ENCODE results near the gene PSMB7.

Gene PSMB7

DNA sequence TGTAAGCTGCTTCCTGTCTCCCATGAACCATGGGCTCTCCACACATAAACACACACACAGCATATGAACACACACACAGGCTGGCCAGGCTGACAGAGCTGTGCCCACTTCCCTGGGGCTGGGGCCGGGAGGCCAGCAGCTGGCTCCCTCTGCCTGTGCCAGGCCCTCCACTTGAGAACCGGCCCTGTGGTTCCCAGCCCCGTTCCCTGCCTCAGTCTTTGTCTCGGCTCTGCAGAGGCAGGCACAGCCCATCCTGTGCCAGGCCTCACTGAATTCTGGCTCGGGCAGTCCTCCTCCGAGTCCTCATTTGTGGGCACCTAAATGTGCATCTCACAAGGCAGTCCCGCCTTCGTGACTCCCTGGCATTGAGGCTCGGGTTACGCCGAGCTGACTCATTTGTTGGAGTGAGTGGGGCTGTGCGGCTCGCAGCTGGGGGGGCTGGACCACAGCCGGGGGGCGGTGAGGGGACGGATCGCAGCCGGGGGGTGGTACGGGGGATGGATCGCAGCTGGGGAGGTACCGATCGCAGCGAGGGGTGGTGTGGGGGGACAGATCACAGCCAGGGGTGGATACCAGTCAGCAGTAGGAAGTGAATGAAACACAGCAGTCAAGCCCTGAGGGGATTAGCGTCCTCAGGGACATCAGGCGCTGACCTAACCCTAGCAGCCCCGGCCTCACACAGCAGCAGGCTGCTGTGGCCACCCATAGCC, 72.3 kb downstream of the PSMB7 start:
- Mint-ChIP-seq H3K4me1 (no peaks in the 10 kb centered on the region), H3K9me3 (no peaks in the 10 kb centered on the region), H3K4me3 (no peak overlapping the region), H3K27me3 (no peaks in the 10 kb centered on the region), H3K27ac (no peak overlapping the region)
- DNase-seq = no peak
- ATAC-seq = peak; percentile 13

GRCh38 chr9:124342402-124342775, 72.9 kb downstream of the PSMB7 start:
- peaks cover 0 to under 1% of the 10 kb centered on the region in 2 donors for H3K9me3 Mint-ChIP-seq
- no peak overlapping the region for H3K4me3 Mint-ChIP-seq
- H3K27ac Mint-ChIP-seq = no peak overlapping the region
- DNase-seq = no peak
- no peaks in the 10 kb centered on the region for H3K27me3 Mint-ChIP-seq
- no peak for ATAC-seq
- no peaks in the 10 kb centered on the region for H3K4me1 Mint-ChIP-seq

DNA sequence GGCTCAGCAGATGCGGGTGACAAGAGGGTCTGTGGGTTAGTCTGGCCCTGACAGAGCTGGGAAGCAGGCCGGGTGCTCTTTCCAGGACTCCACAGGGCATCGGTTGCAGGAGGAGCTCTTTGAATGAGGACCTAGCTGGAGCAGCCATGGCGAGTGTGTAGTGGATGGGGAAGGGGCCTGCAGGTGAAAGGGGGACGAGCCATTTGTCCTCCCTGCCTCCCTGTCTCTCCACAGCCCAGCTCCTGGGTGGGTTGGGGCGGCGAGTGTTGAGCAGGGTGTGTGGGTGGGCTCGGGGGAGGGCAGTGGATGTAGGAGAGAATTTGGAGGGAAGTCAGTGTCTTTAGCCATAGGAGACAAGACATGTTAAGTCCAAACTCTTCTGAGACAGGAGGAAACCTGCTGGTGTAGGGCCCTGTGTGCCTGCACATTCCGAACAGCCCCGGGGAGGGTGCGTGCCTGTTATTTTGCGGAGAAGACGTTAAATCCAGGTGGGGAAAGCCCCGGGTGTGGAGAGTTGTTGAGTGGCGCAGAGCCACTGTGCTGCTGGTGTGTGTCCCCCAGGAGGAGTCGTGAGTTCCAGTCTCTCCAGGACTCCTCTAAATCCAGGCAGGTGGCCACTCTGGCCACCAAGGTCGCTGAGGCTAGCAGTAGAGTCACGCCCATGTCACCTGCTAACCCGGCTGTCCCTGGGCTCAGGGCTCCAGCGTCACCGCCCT, 73.6 kb downstream of the PSMB7 start:
- DNase-seq (no peak), ATAC-seq (no peak)
- Mint-ChIP-seq H3K27me3 (no peaks in the 10 kb centered on the region), H3K4me1 (no peaks in the 10 kb centered on the region), H3K9me3 (peaks cover 0 to 5% of the 10 kb centered on the region in 2 donors), H3K4me3 (no peak overlapping the region), H3K27ac (no peak overlapping the region)

- H3K9me3 Mint-ChIP-seq = peaks cover 0 to 5% of the 10 kb centered on the region in 2 donors
- H3K4me3 Mint-ChIP-seq = no peak overlapping the region
- no peak for ATAC-seq
- H3K27ac Mint-ChIP-seq = peak overlapping the region in 1 of 2 donors; percentile 59
- H3K4me1 Mint-ChIP-seq = no peaks in the 10 kb centered on the region
- DNase-seq = no peak
- no peaks in the 10 kb centered on the region for H3K27me3 Mint-ChIP-seq
Measured at GRCh38 chr9:124340219-124341069, 74.8 kb downstream of the PSMB7 start.

DNA sequence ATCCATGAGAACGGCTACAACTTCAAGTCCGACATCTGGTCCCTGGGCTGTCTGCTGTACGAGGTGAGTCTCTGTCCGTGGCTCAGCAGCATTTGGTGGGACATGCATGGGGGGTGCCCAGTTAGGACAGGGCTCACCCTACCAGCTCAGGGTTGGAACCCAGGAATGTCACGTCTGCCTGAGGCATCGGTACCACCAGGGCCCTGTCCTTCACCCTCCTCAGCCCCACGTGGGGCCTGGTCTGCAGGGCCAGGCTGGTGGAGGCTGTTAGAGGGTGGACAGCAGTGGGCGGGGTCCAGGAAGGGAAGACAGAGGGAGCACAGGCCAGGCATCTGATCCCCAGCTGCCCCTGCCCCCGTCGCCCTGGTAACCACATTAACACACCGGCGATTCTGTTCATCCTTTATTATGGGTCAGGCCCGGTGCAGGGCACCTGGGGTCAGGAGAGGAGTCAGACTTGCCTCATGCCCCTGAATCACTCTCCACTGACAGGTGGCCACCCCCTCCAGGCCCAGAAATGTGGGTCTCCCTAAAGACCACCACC, 75.6 kb downstream of the PSMB7 start:
- peak overlapping the region in 1 of 2 donors; percentile 59 for H3K27ac Mint-ChIP-seq
- ATAC-seq (no peak), DNase-seq (no peak)
- peaks cover 0 to 5% of the 10 kb centered on the region in 2 donors for H3K9me3 Mint-ChIP-seq
- no peaks in the 10 kb centered on the region for H3K4me1 Mint-ChIP-seq
- no peaks in the 10 kb centered on the region for H3K27me3 Mint-ChIP-seq
- no peak overlapping the region for H3K4me3 Mint-ChIP-seq

- no peak for DNase-seq
- ATAC-seq = no peak
- no peaks in the 10 kb centered on the region for H3K27me3 Mint-ChIP-seq
- H3K4me3 Mint-ChIP-seq = no peak overlapping the region
- H3K9me3 Mint-ChIP-seq = peaks cover 0 to 5% of the 10 kb centered on the region in 2 donors
- H3K4me1 Mint-ChIP-seq = no peaks in the 10 kb centered on the region
- H3K27ac Mint-ChIP-seq = no peak overlapping the region
Measured at GRCh38 chr9:124337562-124337961, 77.7 kb downstream of the PSMB7 start.

DNA sequence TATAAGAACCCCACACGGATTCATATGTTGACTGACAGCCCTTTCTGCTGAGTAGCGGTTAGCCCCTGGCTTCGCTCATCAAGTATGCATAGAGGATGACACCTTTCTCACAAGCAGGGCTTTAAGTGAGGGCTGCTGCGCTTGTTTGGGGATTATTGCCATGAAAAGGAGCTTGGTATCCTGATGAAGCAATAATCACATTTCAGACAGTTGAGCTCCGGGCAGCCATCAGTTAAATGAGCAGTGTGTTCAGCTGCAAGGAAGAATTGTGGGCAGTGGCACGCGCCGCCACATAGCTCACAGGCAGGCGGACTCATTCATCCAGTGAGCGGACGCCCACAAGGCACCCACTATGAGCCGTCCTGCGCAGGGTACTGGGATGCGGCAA, 79.9 kb downstream of the PSMB7 start:
- DNase-seq (no peak), ATAC-seq (no peak)
- Mint-ChIP-seq H3K4me3 (no peak overlapping the region), H3K9me3 (peaks cover 0 to 5% of the 10 kb centered on the region in 2 donors), H3K4me1 (no peaks in the 10 kb centered on the region), H3K27ac (no peak overlapping the region), H3K27me3 (no peaks in the 10 kb centered on the region)

- Mint-ChIP-seq H3K9me3 (peaks cover 0 to 5% of the 10 kb centered on the region in 2 donors), H3K4me1 (no peaks in the 10 kb centered on the region), H3K27ac (no peak overlapping the region), H3K4me3 (no peak overlapping the region), H3K27me3 (no peaks in the 10 kb centered on the region)
- DNase-seq (no peak), ATAC-seq (no peak)
Measured at GRCh38 chr9:124334568-124335319, 80.5 kb downstream of the PSMB7 start.

DNA sequence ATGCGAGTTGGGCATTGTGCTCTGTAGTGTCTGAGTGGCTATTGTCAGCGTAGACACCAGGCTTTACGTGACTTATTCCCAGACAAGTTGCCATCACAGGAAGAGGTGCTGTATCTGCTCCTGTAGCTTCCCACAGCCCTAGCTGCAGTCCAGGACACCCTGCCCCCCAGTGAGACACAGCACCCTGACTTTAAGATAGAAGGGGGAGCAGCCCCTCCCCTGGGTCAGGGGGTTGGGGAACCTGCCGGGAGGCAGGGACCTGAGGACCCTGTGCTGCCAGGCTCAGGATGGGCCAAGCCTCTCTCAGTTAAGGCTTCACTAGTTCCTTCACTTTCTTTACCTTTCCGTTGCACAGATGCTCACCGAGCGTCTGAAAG, 82.1 kb downstream of the PSMB7 start:
- no peak overlapping the region for H3K4me3 Mint-ChIP-seq
- H3K27me3 Mint-ChIP-seq = no peaks in the 10 kb centered on the region
- no peak for ATAC-seq
- H3K9me3 Mint-ChIP-seq = peaks cover 0 to 5% of the 10 kb centered on the region in 2 donors
- H3K27ac Mint-ChIP-seq = peak overlapping the region in 1 of 2 donors; percentile 46
- no peak for DNase-seq
- H3K4me1 Mint-ChIP-seq = no peaks in the 10 kb centered on the region

GRCh38 chr9:124332361-124333202, 82.7 kb downstream of the PSMB7 start:
- Mint-ChIP-seq H3K4me3 (no peak overlapping the region), H3K27ac (peak overlapping the region in 1 of 2 donors; percentile 46)
- ATAC-seq = no peak

DNA sequence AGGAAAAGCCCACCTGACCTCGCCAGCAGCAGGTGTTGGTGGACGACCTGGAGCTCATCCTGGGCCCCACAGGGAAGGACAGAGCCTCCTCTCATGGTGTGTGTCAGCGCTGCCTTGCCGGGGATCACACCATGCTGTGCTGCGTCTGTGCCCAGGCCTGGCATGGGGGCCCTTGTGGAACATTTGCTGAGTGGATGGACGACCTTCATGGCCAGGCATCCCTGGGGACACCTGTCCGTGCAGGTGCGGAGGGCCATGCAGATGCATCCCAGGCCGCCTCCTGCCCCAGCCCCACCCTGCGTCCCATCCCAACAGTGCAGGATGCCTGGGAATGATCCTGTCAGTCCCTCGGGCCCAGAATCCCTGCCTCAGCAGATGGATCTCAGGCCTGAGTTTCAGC, 83.7 kb downstream of the PSMB7 start:
- DNase-seq (no peak), ATAC-seq (no peak)
- Mint-ChIP-seq H3K9me3 (no peaks in the 10 kb centered on the region), H3K27ac (no peak overlapping the region), H3K4me3 (no peak overlapping the region), H3K4me1 (no peaks in the 10 kb centered on the region), H3K27me3 (no peaks in the 10 kb centered on the region)

More at GRCh38 chr9:124332361-124333202, 82.7 kb downstream of the PSMB7 start:
- no peaks in the 10 kb centered on the region for H3K27me3 Mint-ChIP-seq
- no peaks in the 10 kb centered on the region for H3K4me1 Mint-ChIP-seq
- peaks cover 0 to 5% of the 10 kb centered on the region in 2 donors for H3K9me3 Mint-ChIP-seq
- DNase-seq = no peak

DNA sequence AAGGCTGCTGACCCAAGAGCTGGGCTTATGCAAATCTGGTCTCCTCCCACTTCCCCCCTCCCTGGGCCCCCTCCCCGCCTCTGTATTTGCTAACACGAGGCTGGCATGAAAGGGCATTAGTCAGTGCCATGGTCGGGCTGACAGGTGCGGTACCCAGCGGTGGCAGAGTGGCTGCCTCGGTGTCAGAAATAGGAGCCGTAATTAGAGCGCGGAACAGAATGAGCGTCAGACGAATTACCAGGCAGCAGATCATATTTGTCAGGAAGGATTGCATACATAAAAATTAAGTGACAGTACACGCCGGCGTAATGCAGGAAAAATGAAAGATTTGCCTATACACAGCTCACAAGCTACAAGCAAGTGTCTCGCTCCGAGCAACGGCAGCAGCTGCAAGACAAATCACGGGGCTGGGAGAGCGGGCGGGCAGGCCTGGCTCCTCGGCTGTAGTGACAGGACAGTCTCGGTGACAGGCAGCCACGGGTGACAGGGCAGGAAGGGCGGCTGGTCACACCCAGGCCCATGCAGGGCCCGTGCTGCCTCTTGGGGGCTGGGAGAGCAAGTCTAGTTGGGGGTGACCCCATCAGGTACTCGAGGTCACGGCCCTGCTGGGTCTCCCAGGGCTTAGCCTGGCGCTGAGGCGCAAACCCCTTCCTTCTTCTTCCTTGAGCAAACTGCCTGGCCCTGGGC, 85.1 kb downstream of the PSMB7 start:
- Mint-ChIP-seq H3K4me1 (no peaks in the 10 kb centered on the region), H3K9me3 (no peaks in the 10 kb centered on the region), H3K27ac (no peak overlapping the region), H3K4me3 (no peak overlapping the region), H3K27me3 (no peaks in the 10 kb centered on the region)
- ATAC-seq (no peak), DNase-seq (no peak)

- no peak overlapping the region for H3K4me3 Mint-ChIP-seq
- H3K9me3 Mint-ChIP-seq = no peaks in the 10 kb centered on the region
- DNase-seq = no peak
- H3K27me3 Mint-ChIP-seq = no peaks in the 10 kb centered on the region
- ATAC-seq = no peak
- H3K27ac Mint-ChIP-seq = no peak overlapping the region
- no peaks in the 10 kb centered on the region for H3K4me1 Mint-ChIP-seq
Measured at GRCh38 chr9:124329206-124329792, 85.9 kb downstream of the PSMB7 start.

GRCh38 chr9:124328285-124328684, 87.0 kb downstream of the PSMB7 start:
- Mint-ChIP-seq H3K4me3 (no peak overlapping the region), H3K27me3 (no peaks in the 10 kb centered on the region), H3K27ac (no peak overlapping the region), H3K9me3 (no peaks in the 10 kb centered on the region), H3K4me1 (no peaks in the 10 kb centered on the region)
- DNase-seq = no peak
- no peak for ATAC-seq
